Uterus (tissue), 4 donors: ENCODE results near the gene ELK3. TPM values are rescaled to one million over a fixed set of nuclear protein-coding genes. Genes with fewer than 3 reads are reported as not detected.

Source experiments
- DNase-seq, 2 donors: peaks; one replicate each; pipeline ENCODE4 v3.0.0-alpha.2; 2019 to 2020
- H3K27ac ChIP-seq, 2 donors: fragments of 200-600 bp; sonication (generic); 1 replicate in 1 of 2; 2 replicates in 1 of 2; pipeline ENCODE4 v1.5.1; 2016 to 2018
- H3K27me3 ChIP-seq, 2 donors: fragments of 200-600 bp; sonication (generic); one replicate each; pipeline ENCODE4 v1.5.1; 2018 to 2019; ENCODE audit warnings: control low read depth in 1 of 2
- H3K36me3 ChIP-seq, 2 donors: fragments of 200-600 bp; sonication (generic); one replicate each; pipeline ENCODE4 v1.5.1; 2019; ENCODE audit warnings: control low read depth in 1 of 2
- H3K4me1 ChIP-seq, 2 donors: fragments of 200-600 bp; sonication (generic); one replicate each; pipeline ENCODE4 v1.5.1; 2018 to 2019; ENCODE audit warnings: control low read depth in 1 of 2
- H3K4me3 ChIP-seq, 2 donors: fragments of 200-600 bp; sonication (generic); 1 replicate in 1 of 2; 2 replicates in 1 of 2; pipeline ENCODE4 v1.5.1; 2018 to 2019; ENCODE audit warnings: mild to moderate bottlenecking in 1 of 2
- H3K9me3 ChIP-seq, 2 donors: fragments of 200-600 bp; sonication (generic); one replicate each; pipeline ENCODE4 v1.5.1; 2019; ENCODE audit warnings: control low read depth in 1 of 2
- POLR2A ChIP-seq, 2 donors: fragments of 450-650 bp; IDR thresholded peaks; one replicate each; pipeline ENCODE4 v1.6.1; 2016; ENCODE audit warnings: antibody characterized with exemption in 2 of 2, mild to moderate bottlenecking in 1 of 2, moderate library complexity in 1 of 2
- intact Hi-C: fragments of 100-400 bp; cut with DNase I; formaldehyde crosslinking; loops from one replicate; pipeline ENCODE4 v1.15.1; 2023; ENCODE audit warnings: low total_unique reads
- total RNA-seq, 4 donors: library from RNA; depleted of rRNA in 3 of 4; stranded (reverse); fragments of >200 nt in 3 of 4; gene quantifications; one replicate each; pipeline versions ENCODE4 v1.1.0 to v1.2.4, GENCODE V29; 2014 to 2023
- TF ChIP-seq, protein P1 (sequence below), 4 experiments: fragments of 200-600 bp in 2 of 4; fragments of 450-650 bp in 2 of 4; sonication (generic) in 2 of 4; IDR thresholded peaks; one replicate each; pipeline ENCODE4 v1.5.1; 2016 to 2019; ENCODE audit warnings: antibody characterized with exemption in 4 of 4, mild to moderate bottlenecking in 2 of 4, moderate library complexity in 1 of 4
- donor health status: DM: yes; HTN: yes; CAD: no.

Gene ELK3
- total RNA-seq, 4 donors from 2014 or later, result 36.8 to 81.1 (median 44.9) TPM

DNA sequence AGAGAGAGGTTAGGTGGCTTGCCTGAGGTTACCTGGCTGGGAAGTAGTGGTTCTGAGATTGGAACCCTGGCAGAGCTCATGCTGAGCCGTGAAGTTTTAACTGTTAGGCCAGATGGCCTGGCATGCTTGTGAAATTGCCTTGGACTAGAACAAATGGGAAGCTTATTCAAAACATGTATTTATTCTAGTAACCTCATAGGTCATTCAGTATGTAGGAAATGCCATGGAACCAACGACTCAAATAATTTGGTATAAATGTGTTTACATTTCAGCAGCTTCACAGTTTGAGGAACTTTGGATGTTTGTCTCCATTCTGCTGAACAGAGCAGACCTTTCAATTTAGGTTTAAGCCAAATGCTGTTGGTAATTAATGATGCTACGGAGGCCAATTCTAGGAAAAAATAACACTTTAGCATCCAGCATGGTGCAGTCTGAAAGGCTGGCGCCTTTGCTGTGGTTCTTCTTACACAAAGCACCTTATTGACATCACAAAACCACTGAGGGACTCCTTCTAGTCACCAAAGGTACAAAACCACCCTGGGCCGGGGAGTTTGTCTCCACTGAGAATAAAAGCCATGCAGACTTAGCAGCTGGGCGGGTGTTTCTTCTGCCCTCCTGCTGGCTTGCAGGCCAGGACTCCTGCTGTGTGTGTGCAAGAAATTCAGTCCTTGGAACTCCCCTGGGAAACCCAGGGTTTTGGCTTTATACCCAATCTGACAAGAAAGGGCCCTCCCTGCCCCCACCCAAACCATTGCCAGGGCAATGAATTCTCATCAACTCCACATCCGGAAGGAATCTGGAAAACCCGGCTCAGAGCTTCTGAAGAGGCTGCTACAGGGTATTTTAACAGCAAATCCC is 64.2 kb downstream of the ELK3 start:
- Histone ChIP-seq H3K9me3 (no peaks in the 10 kb centered on the region), H3K4me1 (no peaks in the 10 kb centered on the region), H3K4me3 (no peak overlapping the region), H3K27me3 (no peaks in the 10 kb centered on the region), H3K27ac (peak overlapping the region; percentile 42 to 60), H3K36me3 (no peaks in the 10 kb centered on the region)
- DNase-seq, result peak; percentile 64 to 71
- intact Hi-C loops, result no loop called here
- TF ChIP-seq, protein P1, sequence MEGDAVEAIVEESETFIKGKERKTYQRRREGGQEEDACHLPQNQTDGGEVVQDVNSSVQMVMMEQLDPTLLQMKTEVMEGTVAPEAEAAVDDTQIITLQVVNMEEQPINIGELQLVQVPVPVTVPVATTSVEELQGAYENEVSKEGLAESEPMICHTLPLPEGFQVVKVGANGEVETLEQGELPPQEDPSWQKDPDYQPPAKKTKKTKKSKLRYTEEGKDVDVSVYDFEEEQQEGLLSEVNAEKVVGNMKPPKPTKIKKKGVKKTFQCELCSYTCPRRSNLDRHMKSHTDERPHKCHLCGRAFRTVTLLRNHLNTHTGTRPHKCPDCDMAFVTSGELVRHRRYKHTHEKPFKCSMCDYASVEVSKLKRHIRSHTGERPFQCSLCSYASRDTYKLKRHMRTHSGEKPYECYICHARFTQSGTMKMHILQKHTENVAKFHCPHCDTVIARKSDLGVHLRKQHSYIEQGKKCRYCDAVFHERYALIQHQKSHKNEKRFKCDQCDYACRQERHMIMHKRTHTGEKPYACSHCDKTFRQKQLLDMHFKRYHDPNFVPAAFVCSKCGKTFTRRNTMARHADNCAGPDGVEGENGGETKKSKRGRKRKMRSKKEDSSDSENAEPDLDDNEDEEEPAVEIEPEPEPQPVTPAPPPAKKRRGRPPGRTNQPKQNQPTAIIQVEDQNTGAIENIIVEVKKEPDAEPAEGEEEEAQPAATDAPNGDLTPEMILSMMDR (IDR thresholded peaks at IDR 0.05), result no peak
- no peak for TF ChIP-seq POLR2A (IDR thresholded peaks at IDR 0.05)

DNA sequence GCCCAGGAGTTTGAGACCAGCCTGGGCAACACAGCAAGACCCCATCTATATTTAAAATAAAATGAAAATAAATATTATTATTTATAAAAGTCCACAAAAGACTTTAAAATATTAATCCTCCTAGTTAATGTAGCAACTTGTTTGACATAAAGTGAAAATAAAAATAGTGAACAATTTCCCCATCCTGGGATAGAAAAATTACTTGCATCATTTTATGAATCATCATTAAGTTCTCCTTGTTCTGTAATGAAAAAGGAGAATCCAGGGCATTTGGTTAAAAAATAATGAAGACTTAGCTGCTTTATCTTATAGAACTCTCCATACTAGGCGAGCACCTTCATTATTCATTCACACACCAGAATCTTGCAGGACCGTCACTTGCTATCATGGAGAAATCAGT is 66.1 kb downstream of the ELK3 start:
- intact Hi-C loops, result no loop called here
- Histone ChIP-seq H3K4me3 (no peak overlapping the region), H3K27me3 (no peaks in the 10 kb centered on the region), H3K36me3 (no peaks in the 10 kb centered on the region), H3K27ac (peak overlapping the region in 1 of 2 donors; percentile 26), H3K9me3 (no peaks in the 10 kb centered on the region), H3K4me1 (no peaks in the 10 kb centered on the region)
- no peak for DNase-seq
- no peak for TF ChIP-seq POLR2A (IDR thresholded peaks at IDR 0.05)
- TF ChIP-seq, protein P1 (IDR thresholded peaks at IDR 0.05), result no peak

DNA sequence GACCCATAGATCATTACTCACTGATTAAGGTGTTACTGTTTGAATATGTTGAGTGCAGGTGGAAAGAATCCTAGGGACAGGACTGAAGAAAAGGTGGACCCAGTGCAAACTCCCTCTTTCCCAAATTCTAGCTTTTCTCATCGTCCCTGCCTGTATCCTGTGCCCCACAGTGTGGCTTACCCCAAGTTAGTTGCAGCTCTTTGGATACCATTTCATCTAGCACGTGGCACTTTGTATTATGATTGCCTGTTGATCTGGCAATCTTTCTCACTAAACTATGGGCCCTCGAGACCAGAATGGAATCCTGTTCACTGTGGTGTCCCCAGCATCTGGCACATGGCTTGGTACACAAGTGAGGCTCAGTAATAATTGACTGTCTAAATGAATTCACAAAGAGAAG is 66.5 kb downstream of the ELK3 start:
- TF ChIP-seq POLR2A (IDR thresholded peaks at IDR 0.05), result no peak
- H3K27ac ChIP-seq, result peak overlapping the region in 1 of 2 donors; percentile 26
- intact Hi-C loops, result no loop called here

DNA sequence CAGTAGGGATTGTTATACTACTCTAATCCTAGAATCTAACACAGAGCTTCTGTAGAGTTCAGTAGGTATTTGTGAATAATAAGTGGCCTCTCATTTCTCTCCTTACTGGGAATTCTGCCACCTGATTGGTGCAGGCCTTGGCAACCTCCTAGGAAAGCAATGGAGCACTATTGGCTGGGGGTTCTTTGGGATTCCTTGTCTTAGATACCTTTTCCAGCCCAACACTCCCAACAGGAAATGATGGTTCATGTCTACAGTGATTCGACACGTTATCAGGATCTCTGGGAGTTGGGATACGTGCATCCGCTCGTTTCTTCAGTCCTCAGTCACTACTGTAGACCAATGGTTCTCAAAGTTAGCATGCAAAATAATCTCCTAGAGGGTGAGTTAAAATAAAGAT is 67.4 kb downstream of the ELK3 start:
- intact Hi-C loops, result no loop called here
- no peaks in the 10 kb centered on the region for H3K27me3 ChIP-seq
- H3K9me3 ChIP-seq, result no peaks in the 10 kb centered on the region
- no peaks in the 10 kb centered on the region for H3K4me1 ChIP-seq
- peak overlapping the region in 1 of 2 donors; percentile 2 for H3K27ac ChIP-seq
- no peak overlapping the region for H3K4me3 ChIP-seq
- no peak for DNase-seq
- no peaks in the 10 kb centered on the region for H3K36me3 ChIP-seq
- no peak for TF ChIP-seq POLR2A (IDR thresholded peaks at IDR 0.05)
- TF ChIP-seq, protein P1 (IDR thresholded peaks at IDR 0.05), result no peak

More for the DNA sequence above, 66.5 kb downstream of the ELK3 start:
- no peak overlapping the region for H3K4me3 ChIP-seq
- no peaks in the 10 kb centered on the region for H3K9me3 ChIP-seq
- no peak for DNase-seq
- no peaks in the 10 kb centered on the region for H3K27me3 ChIP-seq
- H3K36me3 ChIP-seq, result no peaks in the 10 kb centered on the region
- no peaks in the 10 kb centered on the region for H3K4me1 ChIP-seq

DNA sequence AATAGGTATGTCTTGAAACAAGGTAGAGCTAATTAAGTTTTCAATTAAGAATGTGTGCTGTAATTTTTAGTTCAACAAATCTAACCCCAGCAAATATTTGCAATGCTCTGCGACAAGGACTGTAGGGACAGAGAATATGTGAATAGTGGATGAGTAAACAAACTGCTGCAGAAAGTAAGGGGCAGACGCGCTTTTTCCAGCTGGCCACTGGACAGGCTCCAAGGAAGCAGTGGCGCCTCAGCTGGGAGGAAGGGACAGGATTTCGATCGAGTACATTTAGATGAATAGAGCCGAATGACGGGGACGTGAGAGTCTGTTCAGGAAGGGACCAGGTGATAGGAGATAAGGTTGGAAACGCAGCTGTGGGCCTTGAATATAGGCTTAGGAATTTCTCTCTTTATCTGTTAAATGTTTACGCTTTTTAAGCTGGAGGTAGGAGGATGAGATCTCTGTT is 69.3 kb downstream of the ELK3 start:
- Histone ChIP-seq H3K36me3 (no peaks in the 10 kb centered on the region), H3K9me3 (no peaks in the 10 kb centered on the region), H3K4me1 (no peaks in the 10 kb centered on the region), H3K27me3 (no peaks in the 10 kb centered on the region), H3K4me3 (no peak overlapping the region), H3K27ac (peak overlapping the region; percentile 1 to 14)
- TF ChIP-seq, protein P1 (IDR thresholded peaks at IDR 0.05), result no peak
- no peak for TF ChIP-seq POLR2A (IDR thresholded peaks at IDR 0.05)
- no peak for DNase-seq
- intact Hi-C loops, result no loop called here
